ENCODE measurements around the gene NTN5. TPM values are rescaled to one million over a fixed set of nuclear protein-coding genes. Genes with fewer than 3 reads are reported as not detected.

NTN5 gene
- total and polyA plus RNA-seq, 2 of the 4 experiments (the other 2 are of a cell fraction), result 0.19 TPM; not detected in 1

DNA sequence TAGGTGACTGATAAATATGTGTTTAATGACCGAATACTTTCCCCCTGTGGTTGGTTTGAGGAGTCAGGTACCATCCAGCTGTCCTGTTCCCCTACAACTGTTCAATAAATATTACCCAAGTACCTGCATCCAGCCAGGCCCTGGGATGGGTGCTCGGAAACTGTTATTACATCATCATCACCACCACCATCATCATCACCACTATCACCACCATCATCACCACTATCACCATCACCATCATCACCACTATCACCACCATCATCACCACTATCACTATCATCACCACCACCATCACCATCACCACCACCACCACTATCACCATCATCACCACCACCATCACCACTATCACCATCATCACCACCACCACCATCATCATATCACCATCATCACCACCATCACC is 4.1 kb downstream of the NTN5 start:
- Histone ChIP-seq H3K79me1 (ENCODE audit: low read depth in 1 of 2, low read length in 2 of 2) (no peaks in the 10 kb centered on the region), H3K4me1 (ENCODE audit: control insufficient read depth, insufficient read depth, low read length) (no peaks in the 10 kb centered on the region), H3K9me1 (ENCODE audit: insufficient read depth, low read length) (no peaks in the 10 kb centered on the region), H3K9me3 (ENCODE audit: control insufficient read depth, insufficient read depth, low read length) (no peaks in the 10 kb centered on the region), H4K8ac (ENCODE audit: low read depth in 2 of 2, low read length in 2 of 2) (no peak overlapping the region), H4K5ac (ENCODE audit: low read depth, low read length) (no peak overlapping the region), H2BK20ac (ENCODE audit: low read depth, low read length) (no peak overlapping the region), H3K4ac (ENCODE audit: low read depth, low read length) (no peak overlapping the region), H3K27ac (ENCODE audit: insufficient read depth, low read length) (no peak overlapping the region), H2BK120ac (ENCODE audit: low read depth, low read length) (no peak overlapping the region), H3K23ac (ENCODE audit: low read depth, low read length) (no peak overlapping the region), H2BK15ac (ENCODE audit: low read depth, low read length) (no peak overlapping the region), H3K4me2 (ENCODE audit: low read depth, low read length) (no peak overlapping the region), H2AK5ac (ENCODE audit: low read depth, low read length) (no peak overlapping the region), H3K27me3 (ENCODE audit: control insufficient read depth, insufficient read depth, low read length) (peaks cover 7% of the 10 kb centered on the region), H3K4me3 (ENCODE audit: insufficient read depth, low read depth, low read length) (no peak overlapping the region), H3K18ac (ENCODE audit: low read depth, low read length) (no peak overlapping the region), H4K20me1 (ENCODE audit: insufficient read depth, low read length) (no peaks in the 10 kb centered on the region), H3K56ac (ENCODE audit: extremely low read depth, insufficient read depth, low read length) (no peak overlapping the region), H3K36me3 (ENCODE audit: control insufficient read depth, insufficient read depth, low read length) (no peaks in the 10 kb centered on the region), H4K91ac (ENCODE audit: insufficient read depth, low read depth, low read length) (no peak overlapping the region), H2BK5ac (ENCODE audit: low read depth, low read length, poor library complexity, severe bottlenecking) (no peak overlapping the region), H2AK9ac (replicated peaks; ENCODE audit: low read depth, low read length, poor library complexity) (no peak overlapping the region), H3K9ac (ENCODE audit: low read depth, low read length) (no peak overlapping the region), H3K14ac (replicated peaks; ENCODE audit: low read depth, low read length) (no peak overlapping the region), H2AFZ (replicated peaks; ENCODE audit: low read length, poor library complexity) (no peak overlapping the region)
- DNase-seq, result no peak
- ChIA-PET CTCF (no interaction called here), POLR2A (ENCODE audit: unreplicated experiment) (no interaction called here)
- dilution Hi-C loops (cut with HindIII; ENCODE audit: low sequenced_read_pairs, unreplicated experiment), result no loop called here
- in situ Hi-C loops (cut with MboI; ENCODE audit: low sequenced_read_pairs), result no loop called here
- BruUV-seq (replicated peaks), result no TSS peak
- no peak for ATAC-seq (ENCODE audit: low read depth)
- WGBS, 2 experiments (ENCODE audit: extremely low coverage in 2 of 2, insufficient read length in 1 of 2), result 89% methylated on average over 1 of the region's 2 CpGs; no CpG with 5 or more reads in 1 of the 2 experiments
- TF ChIP-seq RFX5 (IDR thresholded peaks at IDR 0.05; ENCODE audit: low read depth, low read length), result no peak
- TF ChIP-seq MAFK (IDR thresholded peaks at IDR 0.05; ENCODE audit: low read depth, low read length), result no peak
- TF ChIP-seq CEBPB (IDR thresholded peaks at IDR 0.05; ENCODE audit: low read depth, low read length), result no peak
- TF ChIP-seq CTCF (conservative IDR thresholded peaks at IDR 0.05; ENCODE audit: low read depth, low read length), result no peak
- TF ChIP-seq FOS (IDR thresholded peaks at IDR 0.05; ENCODE audit: low read depth, low read length), result no peak
- TF ChIP-seq RAD21 (IDR thresholded peaks at IDR 0.05; ENCODE audit: low read length), result no peak
- no peak for TF ChIP-seq POLR2A (IDR thresholded peaks at IDR 0.05; ENCODE audit: low read depth, low read length)
- no peak for TF ChIP-seq CHD1 (IDR thresholded peaks at IDR 0.05; ENCODE audit: low read depth, low read length)
- no peak for TF ChIP-seq MAZ (IDR thresholded peaks at IDR 0.05; ENCODE audit: borderline replicate concordance, low read depth, low read length)
- intact Hi-C loops (cut with micrococcal nuclease), result no loop called here

Data from IMR-90 (cell line).